WTC11 (cell line): ENCODE measurements around the gene MBD2. TPM values are rescaled to one million over a fixed set of nuclear protein-coding genes. Genes with fewer than 3 reads are reported as not detected.

Experiments
- ATAC-seq: fragments of 200-7000 bp; cut with Tn5 transposase; 2 replicates; pipeline ENCODE4 v1.10.0; 2021; ENCODE audit warnings: mild to moderate bottlenecking, moderate library complexity
- CTCF ChIA-PET: fragments of 300-600 bp; sonication (Branson Sonifier 250); formaldehyde crosslinking; loops from one replicate; lab custom pipeline; 2021; ENCODE audit warnings: antibody characterized with exemption; lab: Charles Lee
- POLR2A ChIA-PET: fragments of 350-600 bp; sonication (Branson Sonifier 250); formaldehyde crosslinking; loops from one replicate; lab custom pipeline; 2021; ENCODE audit warnings: antibody characterized with exemption; lab: Charles Lee
- DNase-seq: peaks from one replicate; pipeline ENCODE4 v3.0.0; 2021; ENCODE audit warnings: low spot score
- H3K27ac Mint-ChIP-seq: 2 replicates; pipeline ENCODE4 v1.8.0; 2021; ENCODE audit warnings: mixed read lengths
- H3K27me3 Mint-ChIP-seq: 2 replicates; pipeline ENCODE4 v1.8.0; 2021; ENCODE audit warnings: low read depth, mild to moderate bottlenecking, moderate library complexity, mixed read lengths
- H3K36me3 Mint-ChIP-seq: 2 replicates; pipeline ENCODE4 v1.8.0; 2021; ENCODE audit warnings: mixed read lengths
- H3K4me1 Mint-ChIP-seq: 2 replicates; pipeline ENCODE4 v1.8.0; 2022; ENCODE audit warnings: mixed read lengths
- H3K4me3 Mint-ChIP-seq: 2 replicates; pipeline ENCODE4 v1.8.0; 2021; ENCODE audit warnings: mild to moderate bottlenecking, moderate library complexity, mixed read lengths
- H3K9me3 Mint-ChIP-seq: 2 replicates; pipeline ENCODE4 v1.8.0; 2021; ENCODE audit warnings: mixed read lengths
- ATF1 ChIP-seq: sonication (generic); formaldehyde crosslinking; IDR thresholded peaks from 2 replicates; pipeline ENCODE4 v1.8.1; 2023; ENCODE audit warnings: mild to moderate bottlenecking, moderate library complexity, missing genetic modification reagents
- ATF2 ChIP-seq: sonication (generic); formaldehyde crosslinking; IDR thresholded peaks from 2 replicates; pipeline ENCODE4 v1.8.1; 2022; ENCODE audit warnings: low read depth, missing genetic modification reagents, borderline replicate concordance
- CREM ChIP-seq: sonication (generic); formaldehyde crosslinking; IDR thresholded peaks from 2 replicates; pipeline ENCODE4 v1.8.1; 2022; ENCODE audit warnings: mild to moderate bottlenecking, missing genetic modification reagents, moderate library complexity
- E2F1 ChIP-seq: sonication (generic); formaldehyde crosslinking; IDR thresholded peaks from 2 replicates; pipeline ENCODE4 v1.8.0; 2022; ENCODE audit warnings: mild to moderate bottlenecking, missing genetic modification reagents
- ELF4 ChIP-seq: sonication (generic); formaldehyde crosslinking; IDR thresholded peaks from 2 replicates; pipeline ENCODE4 v1.8.1; 2022; ENCODE audit warnings: low read depth, mild to moderate bottlenecking, moderate library complexity, missing genetic modification reagents
- GABPB1 ChIP-seq: sonication (generic); formaldehyde crosslinking; IDR thresholded peaks from 2 replicates; pipeline ENCODE4 v1.8.1; 2023; ENCODE audit warnings: mild to moderate bottlenecking, missing genetic modification reagents
- GTF2I ChIP-seq: fragments of 250-450 bp; sonication (Bioruptor Pico); conservative IDR thresholded peaks from 2 replicates; pipeline ENCODE4 v1.4.0; 2021; ENCODE audit warnings: mild to moderate bottlenecking
- IRF1 ChIP-seq: sonication (generic); formaldehyde crosslinking; IDR thresholded peaks from 2 replicates; pipeline ENCODE4 v1.8.0; 2023; ENCODE audit warnings: missing genetic modification reagents
- IRF2 ChIP-seq: sonication (generic); formaldehyde crosslinking; IDR thresholded peaks from 2 replicates; pipeline ENCODE4 v1.8.0; 2022; ENCODE audit warnings: low read depth, missing genetic modification reagents, borderline replicate concordance
- JUN ChIP-seq: sonication (generic); formaldehyde crosslinking; IDR thresholded peaks from 2 replicates; pipeline ENCODE4 v1.8.0; 2023; ENCODE audit warnings: mild to moderate bottlenecking, missing genetic modification reagents
- NFE2L1 ChIP-seq: sonication (generic); formaldehyde crosslinking; IDR thresholded peaks from 2 replicates; pipeline ENCODE4 v1.8.1; 2023; ENCODE audit warnings: missing genetic modification reagents
- NR3C1 ChIP-seq: sonication (generic); formaldehyde crosslinking; conservative IDR thresholded peaks from 2 replicates; pipeline ENCODE4 v1.8.1; 2023; ENCODE audit warnings: low read depth, mild to moderate bottlenecking, missing genetic modification reagents
- PREB ChIP-seq: sonication (generic); formaldehyde crosslinking; IDR thresholded peaks from 2 replicates; pipeline ENCODE4 v1.8.1; 2022; ENCODE audit warnings: mild to moderate bottlenecking, missing genetic modification reagents, moderate library complexity, borderline replicate concordance
- RELA ChIP-seq: sonication (generic); formaldehyde crosslinking; IDR thresholded peaks from 2 replicates; pipeline ENCODE4 v1.8.1; 2022; ENCODE audit warnings: missing genetic modification reagents, mild to moderate bottlenecking, borderline replicate concordance
- SMAD3 ChIP-seq: sonication (generic); formaldehyde crosslinking; IDR thresholded peaks from 2 replicates; pipeline ENCODE4 v1.8.0; 2022; ENCODE audit warnings: missing genetic modification reagents, mild to moderate bottlenecking, borderline replicate concordance
- SOX15 ChIP-seq: fragments of 250-450 bp; sonication (Bioruptor Pico); IDR thresholded peaks from 2 replicates; pipeline ENCODE4 v1.9.0; 2021; ENCODE audit warnings: mild to moderate bottlenecking
- SP1 ChIP-seq: sonication (generic); formaldehyde crosslinking; conservative IDR thresholded peaks from 2 replicates; pipeline ENCODE4 v1.8.1; 2022; ENCODE audit warnings: missing genetic modification reagents
- STAT6 ChIP-seq: sonication (generic); formaldehyde crosslinking; conservative IDR thresholded peaks from 2 replicates; pipeline ENCODE4 v1.8.1; 2023; ENCODE audit warnings: mild to moderate bottlenecking, low read depth, missing genetic modification reagents, moderate library complexity
- TEAD1 ChIP-seq: sonication (generic); formaldehyde crosslinking; IDR thresholded peaks from 2 replicates; pipeline ENCODE4 v1.8.0; 2022; ENCODE audit warnings: mild to moderate bottlenecking, missing genetic modification reagents
- TP53 ChIP-seq: sonication (generic); formaldehyde crosslinking; IDR thresholded peaks from 2 replicates; pipeline ENCODE4 v1.8.1; 2023; ENCODE audit warnings: mild to moderate bottlenecking, missing genetic modification reagents
- USF2 ChIP-seq: sonication (generic); formaldehyde crosslinking; IDR thresholded peaks from 2 replicates; pipeline ENCODE4 v1.8.1; 2023; ENCODE audit warnings: mild to moderate bottlenecking, missing genetic modification reagents, moderate library complexity
- ZBTB21 ChIP-seq: sonication (generic); formaldehyde crosslinking; IDR thresholded peaks from 2 replicates; pipeline ENCODE4 v1.8.1; 2023; ENCODE audit warnings: mild to moderate bottlenecking, missing genetic modification reagents, borderline replicate concordance
- ZNF138 ChIP-seq: sonication (generic); formaldehyde crosslinking; conservative IDR thresholded peaks from 2 replicates; pipeline ENCODE4 v1.8.1; 2022; ENCODE audit warnings: mild to moderate bottlenecking, moderate library complexity, missing genetic modification reagents
- ZNF263 ChIP-seq: sonication (generic); formaldehyde crosslinking; IDR thresholded peaks from 2 replicates; pipeline ENCODE4 v1.8.1; 2022; ENCODE audit warnings: low read depth, mild to moderate bottlenecking, moderate library complexity, missing genetic modification reagents
- ZNF416 ChIP-seq: fragments of 250-450 bp; sonication (Bioruptor Pico); IDR thresholded peaks from 2 replicates; pipeline ENCODE4 v1.9.0; 2021; ENCODE audit warnings: mild to moderate bottlenecking, inconsistent platforms
- total RNA-seq: library from RNA; stranded (reverse); gene quantifications from 3 replicates; pipeline ENCODE4 v1.2.3, GENCODE V29; 2021

Gene MBD2
- total RNA-seq, 1 experiment from 2014 or later: 42.7 TPM

- peaks cover 16% of the 10 kb centered on the region for H3K4me1 Mint-ChIP-seq
- ChIA-PET POLR2A (no interaction called here), CTCF (no interaction called here)
- TF ChIP-seq NR3C1 (CRISPR knock-in tag) (no peak), ATF2 (no peak), PREB (CRISPR knock-in tag) (no peak), TEAD1 (CRISPR knock-in tag) (no peak), GTF2I (no peak), ZNF263 (CRISPR knock-in tag) (no peak), SOX15 (CRISPR knock-in tag) (no peak), USF2 (CRISPR knock-in tag) (no peak), IRF1 (CRISPR knock-in tag) (no peak), RELA (CRISPR knock-in tag) (no peak)
- H3K27me3 Mint-ChIP-seq: no peaks in the 10 kb centered on the region; the same call in 1 of the 2 replicates
- DNase-seq (no peak), ATAC-seq (no peak)
- no peak overlapping the region for H3K4me3 Mint-ChIP-seq
- H3K36me3 Mint-ChIP-seq: no peaks in the 10 kb centered on the region
- H3K9me3 Mint-ChIP-seq: no peaks in the 10 kb centered on the region
- H3K27ac Mint-ChIP-seq: no peak overlapping the region
These were observed 112.1 kb downstream of the MBD2 start for GRCh38 chr18:54112356-54112755.

GRCh38 chr18:54109131-54109683 lies 115.3 kb downstream of the MBD2 start:
- no peak for DNase-seq
- Mint-ChIP-seq H3K9me3 (no peaks in the 10 kb centered on the region), H3K4me1 (no peaks in the 10 kb centered on the region), H3K4me3 (no peak overlapping the region), H3K27ac (no peak overlapping the region), H3K27me3 (no peaks in the 10 kb centered on the region; the same call in 1 of the 2 replicates), H3K36me3 (no peaks in the 10 kb centered on the region)
- CTCF ChIA-PET: no interaction called here
- POLR2A ChIA-PET: no interaction called here
- no peak for TF ChIP-seq ATF1 (CRISPR knock-in tag)
- no peak for TF ChIP-seq ELF4 (CRISPR knock-in tag)
- TF ChIP-seq RELA (CRISPR knock-in tag): no peak
- no peak for TF ChIP-seq SMAD3 (CRISPR knock-in tag)
- TF ChIP-seq ZNF138: no peak
- no peak for TF ChIP-seq IRF2 (CRISPR knock-in tag)
- no peak for TF ChIP-seq JUN
- no peak for TF ChIP-seq ZNF416 (CRISPR knock-in tag)
- ATAC-seq: no peak

- ChIA-PET POLR2A (no interaction called here), CTCF (no interaction called here)
- Mint-ChIP-seq H3K9me3 (peaks cover 8% of the 10 kb centered on the region), H3K27ac (no peak overlapping the region), H3K4me3 (no peak overlapping the region), H3K36me3 (no peaks in the 10 kb centered on the region), H3K27me3 (no peaks in the 10 kb centered on the region; the same call in 1 of the 2 replicates), H3K4me1 (no peaks in the 10 kb centered on the region)
- ATAC-seq: no peak
- no peak for DNase-seq
- TF ChIP-seq GABPB1 (CRISPR knock-in tag): no peak
- no peak for TF ChIP-seq SMAD3 (CRISPR knock-in tag)
- no peak for TF ChIP-seq E2F1 (CRISPR knock-in tag)
- TF ChIP-seq ZBTB21: no peak
- no peak for TF ChIP-seq USF2 (CRISPR knock-in tag)
- no peak for TF ChIP-seq NR3C1 (CRISPR knock-in tag)
- no peak for TF ChIP-seq CREM (CRISPR knock-in tag)
- no peak for TF ChIP-seq IRF2 (CRISPR knock-in tag)
- TF ChIP-seq STAT6 (CRISPR knock-in tag): no peak
- no peak for TF ChIP-seq TP53 (CRISPR knock-in tag)
- no peak for TF ChIP-seq SP1 (CRISPR knock-in tag)
- no peak for TF ChIP-seq NFE2L1
These were observed 122.3 kb downstream of the MBD2 start for GRCh38 chr18:54102123-54102522.
